ENCODE data around the gene DCAF8. TPM values are rescaled to one million over a fixed set of nuclear protein-coding genes. Genes with fewer than 3 reads are reported as not detected.

DCAF8 gene
- total and polyA plus RNA-seq, 2 donors (not counting 3 experiments of a cell fraction or from before 2014, with no cell fraction given), result 85.5 to 106 TPM

DNA sequence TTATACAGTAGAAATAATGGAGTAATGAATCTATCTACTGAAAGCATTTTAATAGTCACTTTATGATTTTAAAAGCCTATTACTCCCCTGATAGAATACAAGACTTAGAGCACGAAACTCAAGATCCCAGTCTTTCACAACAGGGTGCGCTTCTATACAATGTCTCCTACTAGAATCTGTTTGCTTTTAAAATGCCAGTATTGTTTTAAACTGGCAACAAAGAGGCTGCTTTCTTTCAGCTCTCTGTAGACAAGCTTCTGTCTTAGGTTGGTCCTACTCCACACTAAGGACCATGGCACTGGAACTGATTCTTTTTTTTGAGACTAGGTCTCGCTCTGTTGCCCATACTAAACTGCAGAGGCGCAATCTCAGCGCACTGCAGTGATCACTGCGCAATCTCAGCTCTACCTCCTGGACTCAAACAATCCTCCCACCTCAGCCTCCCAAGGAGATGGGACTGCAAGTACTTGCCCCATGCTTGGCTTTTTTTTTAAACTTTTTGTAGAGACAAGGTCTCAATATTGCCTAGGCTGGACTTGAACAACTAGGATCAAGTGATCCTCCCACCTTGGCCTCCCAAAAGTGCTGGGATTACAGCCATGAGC is 4.8 kb downstream of the DCAF8 start:
- Histone ChIP-seq H3K9me3 (replicated peaks; ENCODE audit: control insufficient read depth, insufficient read depth, low read length) (no peaks in the 10 kb centered on the region), H3K36me3 (ENCODE audit: control insufficient read depth in 2 of 2, extremely low read depth in 1 of 2, insufficient read depth in 2 of 2, low read length in 2 of 2) (peaks cover 0 to 2% of the 10 kb centered on the region in 2 experiments), H3K79me2 (ENCODE audit: control insufficient read depth, insufficient read depth, low read length) (peaks cover 28% of the 10 kb centered on the region), H3K9me1 (replicated peaks; ENCODE audit: control insufficient read depth, extremely low read depth, insufficient read depth, low read length) (no peaks in the 10 kb centered on the region), H4K20me1 (replicated peaks; ENCODE audit: control insufficient read depth, extremely low read depth, insufficient read depth, low read length) (no peaks in the 10 kb centered on the region), H2AFZ (ENCODE audit: low read depth, low read length) (no peak overlapping the region), H3K4me2 (ENCODE audit: insufficient read depth, low read length) (no peak overlapping the region), H3K27me3 (ENCODE audit: control insufficient read depth in 2 of 2, insufficient read depth in 2 of 2, low read length in 2 of 2) (no peaks in the 10 kb centered on the region), H3K4me3 (replicated peaks in 1 of 3; ENCODE audit: insufficient read depth in 1 of 3, low read depth in 1 of 3, low read length in 3 of 3) (no peak overlapping the region), H3K9ac (replicated peaks; ENCODE audit: extremely low read depth, insufficient read depth, low read length) (no peak overlapping the region), H3K4me1 (ENCODE audit: control insufficient read depth, extremely low read depth, insufficient read depth, low read length) (peaks cover 11% of the 10 kb centered on the region), H3K27ac (ENCODE audit: insufficient read depth, low read depth, low read length) (no peak overlapping the region)
- no peak for FAIRE-seq
- ChIA-PET POLR2A (interaction anchor here (0.6 kb wide), 1 partner anchor 28 kb away, joined by 3 read pairs; no protein-coding TSS in a partner anchor), CTCF (interaction anchor here (0.6 to 3.1 kb wide), 7 partner anchors 16 to 157 kb away, joined by 3 to 17 read pairs (median 4); no protein-coding TSS in a partner anchor)
- TF ChIP-seq POLR2AphosphoS5 (IDR thresholded peaks at IDR 0.05; ENCODE audit: insufficient read depth, low read depth, low read length) (no peak), GATA2 (IDR thresholded peaks at IDR 0.05; ENCODE audit: insufficient read depth, insufficient read length, low read depth, low read length) (no peak), POLR2A (IDR thresholded peaks at IDR 0.05; ENCODE audit: low read depth, low read length) (no peak), MAX (IDR thresholded peaks at IDR 0.05; ENCODE audit: insufficient read depth, insufficient read length) (no peak), FOS (IDR thresholded peaks at IDR 0.05; ENCODE audit: borderline replicate concordance, insufficient read depth, low read length) (no peak), MYC (IDR thresholded peaks at IDR 0.05; ENCODE audit: low read depth, low read length) (no peak), EZH2 (IDR thresholded peaks at IDR 0.05; ENCODE audit: borderline replicate concordance, low read depth, low read length, severe bottlenecking) (no peak)
- TF ChIP-seq, protein P1, sequence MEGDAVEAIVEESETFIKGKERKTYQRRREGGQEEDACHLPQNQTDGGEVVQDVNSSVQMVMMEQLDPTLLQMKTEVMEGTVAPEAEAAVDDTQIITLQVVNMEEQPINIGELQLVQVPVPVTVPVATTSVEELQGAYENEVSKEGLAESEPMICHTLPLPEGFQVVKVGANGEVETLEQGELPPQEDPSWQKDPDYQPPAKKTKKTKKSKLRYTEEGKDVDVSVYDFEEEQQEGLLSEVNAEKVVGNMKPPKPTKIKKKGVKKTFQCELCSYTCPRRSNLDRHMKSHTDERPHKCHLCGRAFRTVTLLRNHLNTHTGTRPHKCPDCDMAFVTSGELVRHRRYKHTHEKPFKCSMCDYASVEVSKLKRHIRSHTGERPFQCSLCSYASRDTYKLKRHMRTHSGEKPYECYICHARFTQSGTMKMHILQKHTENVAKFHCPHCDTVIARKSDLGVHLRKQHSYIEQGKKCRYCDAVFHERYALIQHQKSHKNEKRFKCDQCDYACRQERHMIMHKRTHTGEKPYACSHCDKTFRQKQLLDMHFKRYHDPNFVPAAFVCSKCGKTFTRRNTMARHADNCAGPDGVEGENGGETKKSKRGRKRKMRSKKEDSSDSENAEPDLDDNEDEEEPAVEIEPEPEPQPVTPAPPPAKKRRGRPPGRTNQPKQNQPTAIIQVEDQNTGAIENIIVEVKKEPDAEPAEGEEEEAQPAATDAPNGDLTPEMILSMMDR (IDR thresholded peaks at IDR 0.05; ENCODE audit: extremely low read depth in 1 of 2, insufficient read depth in 1 of 2, low read depth in 1 of 2, low read length in 2 of 2), result no peak
- DNase-seq (ENCODE audit: low read depth, low spot score), result no peak
- intact Hi-C loops (cut with micrococcal nuclease) (no loop called here), dilution Hi-C loops (cut with MboI; ENCODE audit: extremely low pct_ligation_motif_present, low sequenced_read_pairs) (no loop called here)
- no TSS peak for BruUV-seq (replicated peaks)

All from endothelial cell of umbilical vein (primary cell).